K562 (cell line): ENCODE data around the gene HTR6. TPM values are rescaled to one million over a fixed set of nuclear protein-coding genes. Genes with fewer than 3 reads are reported as not detected.

Experiments used
- ATAC-seq: fragments of 200-7000 bp; cut with Tn5 transposase; 3 replicates; pipeline ENCODE4 v1.9.1; 2020; ENCODE audit warnings: moderate library complexity
- BruUV-seq: library from RNA; stranded (reverse); fragments of 400-500 nt; replicated peaks from 2 replicates; lab custom pipeline; 2021; lab: Mats Ljungman, UMichigan
- CTCF ChIA-PET: fragments of 300-600 bp; formaldehyde crosslinking; extraction: SDS; loops from one replicate; lab custom pipeline; 2021; ENCODE audit warnings: low intra/inter-chr PET ratio; lab: Yijun Ruan, JAX
- POLR2A ChIA-PET: fragments of 300-600, 350-650 bp; sonication (Branson Sonifier 250); formaldehyde crosslinking; extraction: SDS; loops from one replicate; lab custom pipeline; 2021; ENCODE audit warnings: antibody characterized with exemption, inconsistent platforms; lab: Yijun Ruan, JAX
- DNase-seq, 4 experiments: peaks; one replicate each; pipeline versions ENCODE4 v3.0.0 to v3.0.0-alpha.2; 2011 to 2018; ENCODE audit warnings: low spot score in 3 of 4, mixed read lengths in 3 of 4; ENCODE audit errors: extremely low read depth in 1 of 4
- FAIRE-seq: peaks from 2 replicates; lab custom pipeline; 2011; peaks lifted over from hg19 to GRCh38; lab: Jason Lieb, UNC
- H2AFZ ChIP-seq: 2 replicates; pipeline ENCODE4 v1.6.0; 2011; ENCODE audit warnings: low read depth, low read length, control low read depth, inconsistent platforms
- H3K27ac ChIP-seq: fragments of 200-600 bp; 3 replicates; pipeline ENCODE4 v1.8.0; 2011; ENCODE audit warnings: low read depth, mild to moderate bottlenecking, control low read depth, inconsistent platforms, low read length, moderate library complexity, mixed read lengths; ENCODE audit errors: extremely low read depth
- H3K27me3 ChIP-seq, 2 experiments: fragments of 300-600 bp in 1 of 2; 2 replicates in 1 of 2; 3 replicates in 1 of 2; pipeline versions ENCODE4 v1.6.0 to v1.8.0; 2011; ENCODE audit warnings: inconsistent platforms in 2 of 2, low read length in 2 of 2, mild to moderate bottlenecking in 1 of 2, mixed read lengths in 1 of 2, moderate library complexity in 1 of 2; ENCODE audit not compliant: control insufficient read depth in 2 of 2, insufficient read depth in 2 of 2
- H3K36me3 ChIP-seq: fragments of 300-600 bp; 3 replicates; pipeline ENCODE4 v1.8.0; 2011; ENCODE audit warnings: mild to moderate bottlenecking, low read length, inconsistent platforms; ENCODE audit not compliant: control insufficient read depth, insufficient read depth
- H3K4me1 ChIP-seq, 2 experiments: fragments of 200-600 bp in 1 of 2; replicated peaks in 1 of 2; 2 replicates in 1 of 2; 3 replicates in 1 of 2; pipeline versions ENCODE4 v1.5.1 to v1.8.0; 2011; ENCODE audit warnings: inconsistent platforms in 2 of 2, low read length in 2 of 2, mild to moderate bottlenecking in 1 of 2, mixed read lengths in 1 of 2, moderate library complexity in 1 of 2; ENCODE audit not compliant: control insufficient read depth in 2 of 2, insufficient read depth in 2 of 2
- H3K4me2 ChIP-seq: 2 replicates; pipeline ENCODE4 v1.6.1; 2011; ENCODE audit warnings: low read length, control low read depth, inconsistent platforms, mixed read lengths; ENCODE audit not compliant: insufficient read depth
- H3K4me3 ChIP-seq: fragments of 200-600 bp; sonication (generic), shearing (Covaris generic); 2 replicates; pipeline ENCODE4 v1.5.1; 2016; ENCODE audit warnings: control low read depth, inconsistent platforms
- H3K79me2 ChIP-seq: fragments of 200-600 bp; 3 replicates; pipeline ENCODE4 v1.8.0; 2011; ENCODE audit warnings: low read length, inconsistent platforms; ENCODE audit not compliant: control insufficient read depth, insufficient read depth
- H3K9ac ChIP-seq, 2 experiments: 2 replicates each; pipeline versions ENCODE4 v1.6.0 to v1.6.1; 2011; ENCODE audit warnings: low read depth in 2 of 2, low read length in 2 of 2, control low read depth in 1 of 2, inconsistent platforms in 1 of 2, mild to moderate bottlenecking in 1 of 2, mixed read lengths in 1 of 2; ENCODE audit not compliant: insufficient read depth in 1 of 2
- H3K9me1 ChIP-seq: one replicate; pipeline ENCODE4 v1.6.0; 2011; ENCODE audit warnings: inconsistent platforms, mild to moderate bottlenecking, low read length, moderate library complexity; ENCODE audit not compliant: control insufficient read depth, insufficient read depth
- H3K9me3 ChIP-seq: replicated peaks from 2 replicates; pipeline ENCODE4 v1.5.1; 2011; ENCODE audit warnings: low read depth, low read length, inconsistent platforms; ENCODE audit not compliant: control insufficient read depth, insufficient read depth
- H4K20me1 ChIP-seq: replicated peaks from 2 replicates; pipeline ENCODE4 v1.6.1; 2011; ENCODE audit warnings: low read length, inconsistent platforms, mixed read lengths; ENCODE audit not compliant: control insufficient read depth, insufficient read depth
- ATF6 ChIP-seq: sonication (generic); formaldehyde crosslinking; IDR thresholded peaks from 2 replicates; pipeline ENCODE4 v1.4.0; 2020; ENCODE audit warnings: mild to moderate bottlenecking, missing genetic modification reagents
- BCOR ChIP-seq: fragments of 450-650 bp; IDR thresholded peaks from 2 replicates; pipeline ENCODE4 v1.6.1; 2016
- CBX1 ChIP-seq: sonication (generic); IDR thresholded peaks from 2 replicates; pipeline ENCODE4 v1.6.1; 2016; ENCODE audit warnings: antibody characterized with exemption, low read depth, mild to moderate bottlenecking
- CBX3 ChIP-seq, 2 experiments: IDR thresholded peaks; 1 replicate in 1 of 2; 2 replicates in 1 of 2; pipeline ENCODE4 v1.6.1; 2012; ENCODE audit warnings: inconsistent platforms in 2 of 2, low read length in 2 of 2, borderline replicate concordance in 1 of 2, control low read depth in 1 of 2
- CBX5 ChIP-seq: IDR thresholded peaks from 2 replicates; pipeline ENCODE4 v1.6.1; 2014; ENCODE audit warnings: low read depth, borderline replicate concordance
- CHD4 ChIP-seq: fragments of 200-600 bp; sonication (generic); IDR thresholded peaks from 3 replicates; pipeline ENCODE4 v1.6.1; 2012; ENCODE audit warnings: low read depth, mild to moderate bottlenecking, mixed read lengths, low read length, inconsistent platforms; ENCODE audit not compliant: insufficient read depth, insufficient replicate concordance, poor library complexity, severe bottlenecking
- ETV1 ChIP-seq: fragments of 450-650 bp; conservative IDR thresholded peaks from 2 replicates; pipeline ENCODE4 v1.6.1; 2016; ENCODE audit warnings: missing genetic modification characterization, control low read depth, low read depth, missing compliant biosample characterization
- GTF2A2 ChIP-seq: IDR thresholded peaks from 2 replicates; pipeline ENCODE4 v1.6.1; 2016; ENCODE audit warnings: mild to moderate bottlenecking, missing genetic modification characterization, missing compliant biosample characterization
- KDM1A ChIP-seq, 2 experiments: fragments of 450-650 bp; IDR thresholded peaks; 2 replicates each; pipeline ENCODE4 v1.6.1; 2016; ENCODE audit warnings: mild to moderate bottlenecking in 2 of 2
- NFIC ChIP-seq: fragments of 450-650 bp; IDR thresholded peaks from 2 replicates; pipeline ENCODE4 v1.6.1; 2017; ENCODE audit warnings: mild to moderate bottlenecking, inconsistent platforms
- PYGO2 ChIP-seq: fragments of 450-650 bp; IDR thresholded peaks from 2 replicates; pipeline ENCODE4 v1.6.1; 2016; ENCODE audit warnings: mild to moderate bottlenecking, missing genetic modification characterization, moderate library complexity, missing compliant biosample characterization
- RBM25 ChIP-seq: fragments of 200-400 bp; formaldehyde crosslinking; IDR thresholded peaks from 2 replicates; pipeline ENCODE4 v1.6.1; 2018; ENCODE audit warnings: low read length, low read depth, moderate library complexity; ENCODE audit not compliant: severe bottlenecking
- SMARCA5 ChIP-seq: fragments of 450-650 bp; IDR thresholded peaks from 2 replicates; pipeline ENCODE4 v1.6.1; 2016
- TRIM24 ChIP-seq, 2 experiments: fragments of 450-650 bp; IDR thresholded peaks; 2 replicates each; pipeline ENCODE4 v1.6.1; 2016
- TRIM28 ChIP-seq: fragments of 450-650 bp; IDR thresholded peaks from 2 replicates; pipeline ENCODE4 v1.6.1; 2017
- ZBTB1 ChIP-seq: sonication (generic); formaldehyde crosslinking; IDR thresholded peaks from 2 replicates; pipeline ENCODE4 v1.8.1; 2023; ENCODE audit warnings: missing genetic modification reagents, low read depth, mild to moderate bottlenecking, borderline replicate concordance
- ZNF12 ChIP-seq: sonication (generic); formaldehyde crosslinking; IDR thresholded peaks from 2 replicates; pipeline ENCODE4 v1.4.0; 2020; ENCODE audit warnings: mild to moderate bottlenecking, missing genetic modification reagents
- ZNF224 ChIP-seq: sonication (generic); formaldehyde crosslinking; IDR thresholded peaks from 2 replicates; pipeline ENCODE4 v1.8.0; 2022; ENCODE audit warnings: mild to moderate bottlenecking, missing genetic modification reagents
- ZNF316 ChIP-seq: fragments of 450-650 bp; IDR thresholded peaks from 2 replicates; pipeline ENCODE4 v1.6.1; 2016
- WGBS: fragments of 100-300 bp; shearing (Covaris generic); methylation state at CpG from one replicate; pipeline ENCODE4 v1.1.6; 2016; ENCODE audit warnings: low coverage, mixed read lengths; ENCODE audit not compliant: insufficient coverage; ENCODE audit errors: missing lambda C conversion rate; 5-methylcytosine and 5-hydroxymethylcytosine counted together
- in situ Hi-C: fragments of 300-500 bp; cut with MboI; formaldehyde crosslinking; loops from 4 replicates; pipeline ENCODE4 v1.15.0; 2018; ENCODE audit warnings: inconsistent platforms, mixed read lengths
- intact Hi-C: fragments of 100-400 bp; cut with micrococcal nuclease; formaldehyde crosslinking; loops from 2 replicates; pipeline ENCODE4 v1.14.2; 2022
- polyA plus RNA-seq, 8 experiments: library from polyadenylated mRNA; depleted of rRNA in 4 of 8; stranded (reverse) in 5 of 8; unstranded in 3 of 8; fragments of >200 nt; fragmentation: Nextera tagmentation in 2 of 8; fragmentation: Illumina TruSeq in 1 of 8; extraction: Ambion mirVana in 2 of 8; extraction: Trizol in 1 of 8; gene quantifications; 2 replicates each; pipeline versions ENCODE4 v1.2.1 to v1.2.3, GENCODE V29; 2011 to 2014; ENCODE audit warnings: inconsistent platforms in 1 of 8, missing spikeins in 1 of 8
- total RNA-seq, 7 experiments: library from RNA; depleted of rRNA in 6 of 7; stranded (reverse); fragments of >200 nt in 6 of 7; fragmentation: Illumina TruSeq in 2 of 7; extraction: Trizol in 2 of 7; gene quantifications; 2 replicates each; pipeline versions ENCODE4 v1.2.1 to v1.2.3, GENCODE V29; 2011 to 2021; ENCODE audit warnings: low replicate concordance in 1 of 7

HTR6 gene
- total and polyA plus RNA-seq, 9 of the 15 experiments (the other 6 are each of a cell fraction or from before 2014, with no cell fraction given): not detected

GRCh38 chr1:19730232-19730631, 65.6 kb downstream of the HTR6 start:
- peaks cover 5% of the 10 kb centered on the region for H3K9me3 ChIP-seq
- no peaks in the 10 kb centered on the region for H3K79me2 ChIP-seq
- no peak overlapping the region for H3K27ac ChIP-seq
- H3K9ac ChIP-seq: no peak overlapping the region
- no peaks in the 10 kb centered on the region for H3K4me1 ChIP-seq
- TF ChIP-seq ZBTB1 (CRISPR knock-in tag) (no peak), NFIC (peak; percentile 43), GTF2A2 (no peak), BCOR (peak; percentile 90), SMARCA5 (0 out of 2 replicates have a peak, but pooled peaks have one; percentile 49), CHD4 (peak; percentile 72), PYGO2 (tag) (no peak), TRIM28 (peak; percentile 91; the same call in 1 of the 2 replicates), CBX1 (peak; percentile 90; the same call in 1 of the 2 replicates), CBX3 (IDR thresholded peaks at IDR 0.05; ENCODE audit: borderline replicate concordance in 1 of 2, low read length in 2 of 2) (peak in 1 of 2 experiments; percentile 94; a peak in 2 of 3 replicates), ATF6 (CRISPR knock-in tag) (no peak), ZNF316 (peak; percentile 63; the same call in 1 of the 2 replicates), RBM25 (peak; percentile 91), CBX5 (0 out of 2 replicates have a peak, but pooled peaks have one; percentile 43), KDM1A (IDR thresholded peaks at IDR 0.05) (peak; percentile 12 to 49; a peak in 1 of 4 replicates), ZNF12 (CRISPR knock-in tag) (peak; percentile 98), TRIM24 (IDR thresholded peaks at IDR 0.05) (peak in 1 of 2 experiments; percentile 56; a peak in 1 of 4 replicates), ETV1 (tag) (0 out of 2 replicates have a peak, but pooled peaks have one; percentile 13), ZNF224 (CRISPR knock-in tag) (no peak)
- H3K27me3 ChIP-seq: peaks cover 9 to 63% of the 10 kb centered on the region in 2 experiments
- no peak overlapping the region for H3K4me2 ChIP-seq
- no peak for FAIRE-seq
- WGBS: 17% methylated on average over 3 of the region's 3 CpGs
- intact Hi-C loops (no loop called here), in situ Hi-C loops (no loop called here)
- BruUV-seq: no TSS peak
- H3K36me3 ChIP-seq: no peaks in the 10 kb centered on the region
- no peak overlapping the region for H3K4me3 ChIP-seq
- POLR2A ChIA-PET: interaction anchor here (0.5 kb wide), 1 partner anchor 28 kb away, joined by 3 read pairs; no protein-coding TSS in a partner anchor
- no peaks in the 10 kb centered on the region for H3K9me1 ChIP-seq
- no peaks in the 10 kb centered on the region; the same call in 1 of the 2 replicates for H4K20me1 ChIP-seq
- DNase-seq: no peak
- CTCF ChIA-PET: no interaction called here
- ATAC-seq: no peak
- H2AFZ ChIP-seq: no peak overlapping the region
